Testis (tissue), 2 donors: ENCODE data around the gene MDFIC.

Experiments used
- CTCF ChIP-seq, 3 experiments: fragments of 450-650 bp in 2 of 3; fragments of 200-600 bp in 1 of 3; sonication (generic) in 1 of 3; IDR thresholded peaks; one replicate each; pipeline ENCODE4 v1.5.1; 2016 to 2019; ENCODE audit warnings: antibody characterized with exemption in 3 of 3, mild to moderate bottlenecking in 2 of 3, moderate library complexity in 1 of 3
- POLR2A ChIP-seq: fragments of 450-650 bp; IDR thresholded peaks from one replicate; pipeline ENCODE4 v1.6.1; 2017; ENCODE audit warnings: antibody characterized with exemption, mild to moderate bottlenecking, moderate library complexity

GRCh38 chr7:115005953-115006352, 84.1 kb downstream of the MDFIC start:
- TF ChIP-seq CTCF (IDR thresholded peaks at IDR 0.05), result no peak
- no peak for TF ChIP-seq POLR2A
